ENCODE measurements around the gene FLACC1. TPM values are rescaled to one million over a fixed set of nuclear protein-coding genes. Genes with fewer than 3 reads are reported as not detected.
"Not testable (repeated sequence)": the region's sequence is repeated elsewhere in the genome, so short reads cannot be mapped to it uniquely, and the experiment has no call there.

The FLACC1 gene
- total RNA-seq, 1 donor from 2014 or later: 1.1 TPM

DNA sequence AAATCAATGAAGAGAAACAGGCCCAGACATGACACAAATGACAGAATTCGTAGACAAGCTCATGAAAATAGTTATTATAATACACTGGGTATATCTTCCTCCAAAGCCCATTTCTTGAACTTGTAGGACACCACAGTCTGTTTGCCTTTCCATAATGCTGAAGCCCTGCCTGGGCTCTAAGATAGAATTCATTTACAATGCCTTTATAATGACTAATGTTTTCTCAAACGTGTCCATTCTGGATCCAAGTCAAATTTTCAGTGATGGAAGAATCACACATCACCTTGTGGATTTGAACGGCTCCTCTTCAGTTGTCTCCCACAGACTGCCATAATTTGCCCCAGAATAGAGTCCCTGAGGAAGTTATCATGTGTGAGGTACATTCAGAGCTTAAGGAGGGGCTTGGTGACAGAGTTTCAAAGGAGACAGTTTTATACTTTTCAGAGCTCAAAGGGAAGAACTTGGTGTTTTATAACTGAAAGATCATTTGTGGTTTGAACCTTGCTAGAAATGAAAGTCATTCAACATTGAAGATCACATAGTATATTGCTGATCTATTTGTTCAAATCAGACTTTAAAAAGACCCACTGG lies 58.6 kb downstream of the FLACC1 start:
- DNase-seq (ENCODE audit: low spot score): no peak
- no peak overlapping the region for H3K27ac Mint-ChIP-seq (ENCODE audit: unreplicated experiment)
- H3K9me3 Mint-ChIP-seq (ENCODE audit: unreplicated experiment): peaks cover 12% of the 10 kb centered on the region
- H3K4me3 Mint-ChIP-seq (ENCODE audit: unreplicated experiment): no peak overlapping the region
- no peaks in the 10 kb centered on the region for H3K27me3 Mint-ChIP-seq (ENCODE audit: unreplicated experiment)
- H3K36me3 Mint-ChIP-seq (ENCODE audit: low read depth, unreplicated experiment): peaks cover 28% of the 10 kb centered on the region
- no peak for TF ChIP-seq CTCF (IDR thresholded peaks at IDR 0.05; ENCODE audit: unreplicated experiment)
- H3K4me1 Mint-ChIP-seq (ENCODE audit: unreplicated experiment): peaks cover 11% of the 10 kb centered on the region

GRCh38 chr2:201290457-201291148 lies 66.5 kb downstream of the FLACC1 start:
- not testable (repeated sequence) for H3K27ac Mint-ChIP-seq (ENCODE audit: unreplicated experiment); H3K4me1 Mint-ChIP-seq (ENCODE audit: unreplicated experiment); H3K9me3 Mint-ChIP-seq (ENCODE audit: unreplicated experiment); H3K27me3 Mint-ChIP-seq (ENCODE audit: unreplicated experiment); DNase-seq (ENCODE audit: low spot score)
- Mint-ChIP-seq H3K36me3 (ENCODE audit: low read depth, unreplicated experiment) (peaks cover 66% of the 10 kb centered on the region), H3K4me3 (ENCODE audit: unreplicated experiment) (peak overlapping the region; percentile 51)

DNA sequence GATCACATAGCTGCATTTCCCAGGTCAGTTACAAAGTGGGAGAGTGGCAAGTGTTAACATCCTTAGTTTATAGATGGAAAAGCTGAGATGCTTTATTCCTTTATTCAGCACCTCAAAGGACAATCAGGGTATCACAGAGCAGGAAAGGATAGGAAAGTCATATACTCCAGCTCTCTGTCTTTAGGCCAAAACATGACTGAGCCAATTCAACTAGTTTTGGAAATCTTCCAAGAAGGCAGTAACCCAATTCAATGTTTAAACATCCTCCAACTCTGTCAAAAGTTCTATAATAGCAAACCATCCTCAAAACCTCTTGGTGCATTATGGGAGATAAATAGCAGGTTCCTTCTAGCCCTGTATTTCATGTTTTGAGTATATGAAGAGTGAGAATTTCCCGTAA lies 71.6 kb downstream of the FLACC1 start:
- Mint-ChIP-seq H3K27ac (ENCODE audit: unreplicated experiment) (no peak overlapping the region), H3K4me3 (ENCODE audit: unreplicated experiment) (peak overlapping the region; percentile 22), H3K27me3 (ENCODE audit: unreplicated experiment) (peaks cover 3% of the 10 kb centered on the region), H3K36me3 (ENCODE audit: low read depth, unreplicated experiment) (peaks cover 43% of the 10 kb centered on the region), H3K4me1 (ENCODE audit: unreplicated experiment) (peaks cover 3% of the 10 kb centered on the region), H3K9me3 (ENCODE audit: unreplicated experiment) (no peaks in the 10 kb centered on the region)
- no peak for TF ChIP-seq CTCF (IDR thresholded peaks at IDR 0.05; ENCODE audit: unreplicated experiment)
- DNase-seq (ENCODE audit: low spot score): no peak

DNA sequence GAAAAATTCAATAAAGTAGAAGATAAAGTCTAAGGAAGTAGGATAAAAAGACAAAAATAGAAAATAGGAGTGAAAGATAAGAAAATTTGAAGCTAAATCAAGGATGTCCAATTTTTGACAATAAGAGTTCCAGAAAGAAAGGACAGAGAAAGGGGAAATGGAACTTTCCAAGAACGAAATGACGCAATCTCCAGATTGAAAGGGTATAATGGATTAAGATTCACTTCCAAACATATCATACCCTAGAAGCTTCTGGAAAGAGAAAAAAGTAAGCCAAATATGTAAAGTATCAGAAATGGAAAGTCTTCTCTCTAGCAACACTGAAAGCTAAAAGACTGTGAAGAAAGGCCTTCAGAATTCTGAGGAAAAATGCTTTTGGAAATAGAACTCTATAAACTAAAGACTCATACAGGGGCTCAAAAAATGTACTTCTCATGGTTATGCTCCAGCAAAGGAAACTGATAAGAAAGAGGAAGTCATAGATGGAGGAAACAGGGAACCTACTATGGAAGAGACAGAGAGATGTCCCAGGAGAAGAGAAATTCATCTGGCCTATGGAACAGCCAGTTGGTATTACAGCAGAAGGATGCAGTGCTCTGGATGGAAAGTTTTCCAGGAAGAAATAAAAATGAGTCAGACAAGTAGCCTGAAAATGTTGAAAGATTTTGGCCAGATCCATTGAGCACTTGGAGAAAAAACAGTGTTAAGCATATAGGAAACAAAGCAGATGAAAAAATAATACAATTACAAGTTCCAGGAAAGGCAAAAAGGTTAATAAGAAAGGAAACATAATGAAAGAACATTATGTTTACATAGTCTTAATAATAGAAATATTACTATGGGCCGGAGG lies 76.7 kb downstream of the FLACC1 start:
- Mint-ChIP-seq H3K36me3 (ENCODE audit: low read depth, unreplicated experiment) (peaks cover 4% of the 10 kb centered on the region), H3K4me3 (ENCODE audit: unreplicated experiment) (peak overlapping the region; percentile 2), H3K9me3 (ENCODE audit: unreplicated experiment) (no peaks in the 10 kb centered on the region), H3K4me1 (ENCODE audit: unreplicated experiment) (peaks cover 14% of the 10 kb centered on the region), H3K27me3 (ENCODE audit: unreplicated experiment) (no peaks in the 10 kb centered on the region), H3K27ac (ENCODE audit: unreplicated experiment) (peak overlapping the region; percentile 45)
- DNase-seq (ENCODE audit: low spot score): no peak
- no peak for TF ChIP-seq CTCF (IDR thresholded peaks at IDR 0.05; ENCODE audit: unreplicated experiment)

GRCh38 chr2:201279079-201279478 lies 78.1 kb downstream of the FLACC1 start:
- TF ChIP-seq CTCF (IDR thresholded peaks at IDR 0.05; ENCODE audit: unreplicated experiment): no peak
- no peaks in the 10 kb centered on the region for H3K9me3 Mint-ChIP-seq (ENCODE audit: unreplicated experiment)
- no peak for DNase-seq (ENCODE audit: low spot score)
- peaks cover 14% of the 10 kb centered on the region for H3K4me1 Mint-ChIP-seq (ENCODE audit: unreplicated experiment)
- peaks cover 3% of the 10 kb centered on the region for H3K36me3 Mint-ChIP-seq (ENCODE audit: low read depth, unreplicated experiment)
- peak overlapping the region; percentile 36 for H3K27ac Mint-ChIP-seq (ENCODE audit: unreplicated experiment)
- no peak overlapping the region for H3K4me3 Mint-ChIP-seq (ENCODE audit: unreplicated experiment)
- no peaks in the 10 kb centered on the region for H3K27me3 Mint-ChIP-seq (ENCODE audit: unreplicated experiment)
